ENCODE measurements around the gene SWT1.

Gene SWT1

GRCh38 chr1:185325413-185325812 lies 168.4 kb downstream of the SWT1 start:
- H3K27ac ChIP-seq (ENCODE audit: low read depth, low read length) = no peak overlapping the region
- H3K4me1 ChIP-seq (ENCODE audit: insufficient read depth, low read length) = no peaks in the 10 kb centered on the region
- no peak overlapping the region for H3K4me3 ChIP-seq (ENCODE audit: low read depth in 1 of 2, low read length in 2 of 2)
- no peak overlapping the region for H3K9ac ChIP-seq (ENCODE audit: low read length)
- no peaks in the 10 kb centered on the region for H3K27me3 ChIP-seq (ENCODE audit: control insufficient read depth in 1 of 2, insufficient read depth in 2 of 2, low read length in 2 of 2)
- no peaks in the 10 kb centered on the region for H3K9me3 ChIP-seq (ENCODE audit: low read length)
- H3K36me3 ChIP-seq (ENCODE audit: insufficient read depth, low read length) = no peaks in the 10 kb centered on the region

- Histone ChIP-seq H3K27me3 (ENCODE audit: control insufficient read depth in 1 of 2, insufficient read depth in 2 of 2, low read length in 2 of 2) (no peaks in the 10 kb centered on the region), H3K4me1 (ENCODE audit: insufficient read depth, low read length) (no peaks in the 10 kb centered on the region), H3K9me3 (ENCODE audit: low read length) (no peaks in the 10 kb centered on the region), H3K9ac (ENCODE audit: low read length) (no peak overlapping the region), H3K4me3 (ENCODE audit: low read depth in 1 of 2, low read length in 2 of 2) (no peak overlapping the region), H3K36me3 (ENCODE audit: insufficient read depth, low read length) (no peaks in the 10 kb centered on the region), H3K27ac (ENCODE audit: low read depth, low read length) (no peak overlapping the region)
Observed at GRCh38 chr1:185328255-185328654, 171.3 kb downstream of the SWT1 start.

- H3K4me1 ChIP-seq (ENCODE audit: insufficient read depth, low read length) = no peaks in the 10 kb centered on the region
- no peaks in the 10 kb centered on the region for H3K9me3 ChIP-seq (ENCODE audit: low read length)
- H3K36me3 ChIP-seq (ENCODE audit: insufficient read depth, low read length) = no peaks in the 10 kb centered on the region
- H3K9ac ChIP-seq (ENCODE audit: low read length) = no peak overlapping the region
- no peaks in the 10 kb centered on the region for H3K27me3 ChIP-seq (ENCODE audit: control insufficient read depth in 1 of 2, insufficient read depth in 2 of 2, low read length in 2 of 2)
- no peak overlapping the region for H3K27ac ChIP-seq (ENCODE audit: low read depth, low read length)
- no peak overlapping the region for H3K4me3 ChIP-seq (ENCODE audit: low read depth in 1 of 2, low read length in 2 of 2)
Observed at GRCh38 chr1:185334182-185334581, 177.2 kb downstream of the SWT1 start.

- Histone ChIP-seq H3K27me3 (ENCODE audit: control insufficient read depth in 1 of 2, insufficient read depth in 2 of 2, low read length in 2 of 2) (no peaks in the 10 kb centered on the region), H3K9ac (ENCODE audit: low read length) (no peak overlapping the region), H3K27ac (ENCODE audit: low read depth, low read length) (no peak overlapping the region)
Observed at GRCh38 chr1:185337246-185337645, 180.3 kb downstream of the SWT1 start.

GRCh38 chr1:185338719-185339622 lies 182.0 kb downstream of the SWT1 start:
- Histone ChIP-seq H3K27me3 (ENCODE audit: control insufficient read depth in 1 of 2, insufficient read depth in 2 of 2, low read length in 2 of 2) (no peaks in the 10 kb centered on the region), H3K36me3 (ENCODE audit: insufficient read depth, low read length) (no peaks in the 10 kb centered on the region), H3K4me3 (ENCODE audit: low read depth in 1 of 2, low read length in 2 of 2) (no peak overlapping the region), H3K27ac (ENCODE audit: low read depth, low read length) (no peak overlapping the region), H3K9ac (ENCODE audit: low read length) (no peak overlapping the region), H3K9me3 (ENCODE audit: low read length) (no peaks in the 10 kb centered on the region), H3K4me1 (ENCODE audit: insufficient read depth, low read length) (no peaks in the 10 kb centered on the region)

More at GRCh38 chr1:185337246-185337645, 180.3 kb downstream of the SWT1 start:
- H3K4me1 ChIP-seq (ENCODE audit: insufficient read depth, low read length) = no peaks in the 10 kb centered on the region
- no peaks in the 10 kb centered on the region for H3K36me3 ChIP-seq (ENCODE audit: insufficient read depth, low read length)
- H3K4me3 ChIP-seq (ENCODE audit: low read depth in 1 of 2, low read length in 2 of 2) = no peak overlapping the region
- H3K9me3 ChIP-seq (ENCODE audit: low read length) = no peaks in the 10 kb centered on the region

GRCh38 chr1:185341196-185341781 lies 184.3 kb downstream of the SWT1 start:
- no peak overlapping the region for H3K27ac ChIP-seq (ENCODE audit: low read depth, low read length)
- no peaks in the 10 kb centered on the region for H3K9me3 ChIP-seq (ENCODE audit: low read length)
- no peaks in the 10 kb centered on the region for H3K27me3 ChIP-seq (ENCODE audit: control insufficient read depth in 1 of 2, insufficient read depth in 2 of 2, low read length in 2 of 2)
- no peaks in the 10 kb centered on the region for H3K36me3 ChIP-seq (ENCODE audit: insufficient read depth, low read length)
- H3K9ac ChIP-seq (ENCODE audit: low read length) = no peak overlapping the region
- no peak overlapping the region for H3K4me3 ChIP-seq (ENCODE audit: low read depth in 1 of 2, low read length in 2 of 2)
- H3K4me1 ChIP-seq (ENCODE audit: insufficient read depth, low read length) = no peaks in the 10 kb centered on the region
